NAMALWA (cell line): ENCODE measurements around the gene STK32A.
A peak's percentile ranks its signal among the peaks of the same experiment; 100 is the strongest.

Experiments
- DNase-seq: peaks from one replicate; pipeline ENCODE4 v3.0.0-alpha.2; 2015; ENCODE audit warnings: low spot score

Gene STK32A

DNA sequence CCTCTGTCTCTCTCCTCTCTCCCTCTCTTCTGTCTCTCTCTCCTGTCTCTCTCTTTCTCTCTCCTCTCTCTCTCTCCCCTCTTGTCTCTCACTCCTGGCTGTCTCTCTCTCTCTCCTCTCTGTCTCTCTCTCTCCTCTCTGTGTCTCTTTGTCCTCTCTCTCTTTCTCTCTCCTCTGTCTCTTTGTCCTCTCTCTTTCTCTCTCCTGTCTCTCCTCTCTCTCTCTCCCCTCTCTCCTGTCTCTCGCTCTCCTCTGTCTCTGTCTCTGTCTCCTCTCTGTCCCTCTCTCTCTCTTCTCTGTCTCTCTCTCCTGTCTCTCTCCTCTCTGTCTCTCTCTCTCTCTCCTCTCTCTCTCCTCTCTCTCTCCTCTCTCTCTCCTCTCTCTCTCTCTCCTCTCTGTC is 25.0 kb downstream of the STK32A start:
- DNase-seq, result no peak

DNA sequence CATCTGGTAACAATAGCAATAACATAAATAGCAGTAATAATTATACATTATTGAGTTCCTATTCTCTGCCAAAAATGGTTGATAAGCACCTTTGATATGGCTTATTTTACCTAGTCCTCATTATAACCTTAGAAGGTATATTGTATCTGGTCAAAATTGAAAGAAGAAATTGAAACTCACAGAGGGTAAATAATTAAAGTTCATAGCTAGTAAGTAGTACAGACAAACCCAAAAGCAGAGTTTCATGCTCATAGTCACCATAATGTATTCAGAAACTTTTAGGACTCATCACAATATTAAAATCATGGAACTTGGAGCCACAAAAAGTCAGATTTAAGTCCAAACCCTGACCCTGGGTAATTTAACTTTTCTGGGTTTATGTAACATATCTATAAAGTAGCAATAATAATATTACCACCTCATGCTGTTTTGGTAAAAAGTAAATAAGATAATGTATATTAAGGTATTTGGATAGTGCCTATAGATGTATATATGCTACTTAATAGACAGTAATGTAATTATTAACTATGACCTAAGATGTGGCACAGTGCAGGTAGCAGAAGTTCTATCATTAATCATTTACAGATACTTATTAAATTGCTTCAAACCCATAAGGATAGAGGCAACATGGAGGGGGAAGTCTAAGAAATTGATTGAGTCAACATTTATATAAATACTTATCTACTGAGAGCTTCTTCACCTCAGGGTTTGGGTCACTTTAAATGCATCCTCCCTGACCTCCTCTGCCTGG is 32.4 kb downstream of the STK32A start:
- DNase-seq, result no peak

DNA sequence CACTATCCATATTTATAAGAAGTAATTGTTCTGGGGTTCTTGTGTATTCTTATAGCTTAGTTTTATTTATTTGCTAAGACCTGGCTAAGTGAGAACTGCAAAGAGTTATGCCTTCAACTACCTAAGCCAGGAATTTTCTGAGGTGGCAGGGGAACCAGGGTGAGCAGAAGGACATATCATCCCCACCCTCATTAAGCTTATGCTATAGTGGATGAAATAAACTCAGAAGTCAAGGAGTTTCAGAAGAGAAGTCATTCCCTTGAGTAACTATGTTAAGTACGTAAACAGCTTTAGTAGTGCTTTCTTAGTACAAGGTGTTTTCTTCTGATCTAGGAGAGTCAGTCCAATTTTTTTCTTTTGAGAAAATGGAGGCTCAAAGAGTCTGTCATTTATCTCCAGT is 41.7 kb downstream of the STK32A start:
- no peak for DNase-seq

DNA sequence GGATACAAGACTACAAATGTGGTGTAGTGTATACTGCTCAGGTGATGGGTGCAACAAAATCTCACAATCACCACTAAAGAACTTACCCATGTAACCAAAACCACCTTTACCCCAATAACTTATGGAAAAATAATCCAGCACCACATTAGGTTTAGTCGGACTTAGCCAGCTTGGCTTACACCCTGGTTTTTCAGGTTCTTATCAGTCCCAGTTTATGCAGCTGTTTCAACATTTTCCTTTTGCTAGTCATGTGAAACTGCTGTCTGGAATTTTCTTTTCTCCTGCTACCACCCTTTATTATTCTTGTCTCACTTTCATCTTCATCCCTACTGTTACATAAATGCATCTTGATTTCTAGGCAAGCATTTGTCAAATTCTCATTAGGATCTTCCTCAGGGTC is 51.5 kb downstream of the STK32A start:
- DNase-seq, result no peak

DNA sequence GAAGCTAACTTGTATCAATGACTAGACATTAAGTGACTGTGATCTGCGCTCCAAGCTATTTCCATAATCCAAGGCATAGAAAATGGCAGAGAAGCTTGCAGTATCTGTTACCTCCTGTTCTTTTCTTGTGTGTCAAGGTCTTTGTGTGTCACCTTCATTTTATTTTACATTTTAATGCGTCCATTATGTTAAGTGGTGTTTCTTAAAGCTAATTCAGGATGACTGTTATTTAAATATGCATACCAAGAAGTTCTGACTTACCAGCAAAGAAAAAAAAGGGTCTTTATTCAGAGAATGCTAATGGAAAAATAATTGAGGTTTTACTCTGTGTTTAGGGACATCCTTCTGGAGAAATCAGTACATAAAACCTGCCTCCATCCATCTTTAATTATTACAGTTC is 52.3 kb downstream of the STK32A start:
- no peak for DNase-seq

DNA sequence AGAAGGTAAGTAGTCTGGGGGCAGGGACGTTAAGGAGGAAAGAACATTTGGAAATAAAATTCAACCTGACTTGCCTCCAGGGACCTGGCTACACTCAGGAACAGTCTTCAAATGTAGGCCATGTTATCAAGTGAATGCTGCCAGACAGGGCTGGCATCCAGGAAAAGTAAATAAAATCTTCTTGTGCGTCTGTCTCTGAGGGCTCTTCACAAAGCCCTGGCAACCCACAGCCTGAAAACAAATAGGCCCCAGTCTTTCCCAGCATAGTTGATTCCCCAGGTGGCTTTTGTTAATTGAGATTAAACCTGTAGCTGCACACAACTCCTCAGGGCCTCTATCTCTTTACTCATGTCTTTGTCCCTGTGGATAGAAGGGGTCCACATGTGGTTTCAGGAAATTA is 55.4 kb downstream of the STK32A start:
- DNase-seq, result no peak

DNA sequence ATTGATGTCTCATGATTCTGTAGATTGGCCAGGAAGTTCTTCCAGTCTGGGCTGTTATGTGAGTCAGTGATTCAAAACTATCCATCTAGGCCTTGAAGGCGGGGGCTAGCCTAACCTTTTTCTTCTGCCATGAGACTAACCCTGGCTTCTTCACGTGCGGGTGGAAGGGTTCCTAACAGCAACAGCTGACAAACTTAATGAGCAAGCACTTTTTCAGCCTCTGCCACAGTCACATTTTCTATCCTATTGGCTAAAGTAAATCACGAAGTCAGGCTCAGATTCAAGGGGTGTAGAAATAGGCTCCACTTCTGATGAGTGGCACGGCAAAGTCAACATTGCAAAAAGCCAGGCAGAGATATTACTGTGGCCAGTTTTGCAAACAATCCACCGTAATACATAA is 68.4 kb downstream of the STK32A start:
- no peak for DNase-seq

DNA sequence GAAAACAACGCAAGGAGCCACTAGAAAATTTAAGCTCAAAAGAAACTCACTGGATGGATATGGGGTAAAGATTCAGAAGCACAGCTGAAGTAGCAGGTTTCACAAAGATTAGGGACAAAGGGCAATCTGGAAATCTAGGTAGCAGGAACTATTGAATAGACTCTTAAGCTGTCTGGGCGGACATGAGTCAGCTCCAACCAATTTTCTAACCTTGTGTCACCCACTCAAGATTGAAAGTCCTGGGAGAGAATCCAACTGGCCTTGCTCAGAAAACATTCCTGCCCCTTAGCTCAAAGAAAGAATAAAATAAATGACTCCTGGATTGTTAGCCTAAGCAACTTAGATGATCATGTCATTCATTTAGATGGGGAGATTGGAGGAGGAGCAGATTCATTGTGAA is 69.2 kb downstream of the STK32A start:
- DNase-seq, result no peak

DNA sequence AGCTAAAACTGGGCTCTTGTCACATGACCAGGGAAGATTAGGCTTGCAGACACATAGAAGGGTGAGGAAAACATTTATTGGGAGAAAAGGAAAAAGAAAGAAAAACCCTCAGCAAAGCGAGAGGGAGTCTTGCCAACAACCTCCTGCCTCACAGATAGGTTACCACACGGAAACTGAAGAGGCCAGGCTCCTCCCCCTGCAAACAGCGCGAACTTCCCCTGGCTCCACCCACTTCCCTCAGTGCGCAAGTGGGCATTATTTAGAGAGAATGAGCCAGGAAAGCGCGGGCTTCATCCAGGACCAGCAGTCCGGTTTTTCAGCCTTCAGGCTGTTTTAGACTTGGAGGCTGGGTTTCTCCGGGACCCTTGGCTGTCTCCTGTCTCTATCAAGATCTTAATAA is 70.3 kb downstream of the STK32A start:
- DNase-seq, result no peak

DNA sequence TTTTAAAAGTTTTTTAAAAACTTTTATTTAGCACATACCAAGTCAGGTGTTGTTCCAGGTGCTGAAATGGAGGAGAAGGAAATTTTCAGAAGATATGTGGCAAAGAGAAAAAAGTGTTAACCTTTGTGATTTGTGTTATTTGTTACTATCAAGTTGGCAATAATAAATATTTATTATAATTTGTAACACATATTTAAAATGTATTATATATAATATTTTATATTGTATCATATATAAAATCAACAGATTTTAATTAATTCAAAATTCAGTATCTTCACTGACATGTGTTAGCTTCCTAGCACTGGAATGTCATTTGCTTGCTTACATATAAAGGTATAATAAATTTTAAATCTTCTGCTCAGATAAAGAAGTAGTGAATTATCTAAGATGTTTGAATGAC is 71.5 kb downstream of the STK32A start:
- DNase-seq, result no peak

DNA sequence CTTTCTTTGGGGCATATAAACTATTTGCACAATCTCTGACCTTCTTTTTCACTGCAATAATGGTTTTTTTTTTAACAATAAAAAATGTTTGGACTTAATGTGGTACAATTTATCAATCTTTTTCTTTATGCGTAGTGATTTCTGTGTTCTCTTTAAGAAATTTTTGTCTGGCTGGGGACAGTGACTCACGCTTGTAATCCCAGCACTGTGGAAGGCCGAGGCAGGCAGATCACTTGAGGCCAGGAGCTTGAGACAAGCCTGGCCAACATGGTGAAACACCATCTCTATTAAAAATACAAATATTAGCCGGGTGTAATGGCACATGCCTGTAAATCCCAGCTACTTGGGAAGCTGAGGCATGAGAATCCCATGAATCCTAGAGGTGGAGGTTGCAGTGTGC is 72.3 kb downstream of the STK32A start:
- DNase-seq, result no peak

DNA sequence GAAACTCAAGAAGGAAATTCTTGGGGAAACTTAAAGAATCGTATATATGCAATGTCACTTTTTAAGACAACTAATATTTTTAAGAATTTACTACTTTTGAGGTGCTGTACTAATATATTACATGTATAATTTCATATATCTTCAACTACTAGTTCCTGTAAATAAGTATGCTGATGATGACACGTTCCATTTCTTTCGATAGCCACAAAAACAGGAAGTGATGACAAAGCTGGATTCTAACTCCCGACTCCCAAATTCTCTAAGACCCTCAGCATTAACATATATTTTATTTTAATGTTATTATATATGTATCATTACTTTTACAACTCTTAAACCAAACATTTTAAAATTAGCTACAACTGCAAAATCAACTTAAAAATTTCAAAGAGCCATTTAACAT is 74.8 kb downstream of the STK32A start:
- no peak for DNase-seq

DNA sequence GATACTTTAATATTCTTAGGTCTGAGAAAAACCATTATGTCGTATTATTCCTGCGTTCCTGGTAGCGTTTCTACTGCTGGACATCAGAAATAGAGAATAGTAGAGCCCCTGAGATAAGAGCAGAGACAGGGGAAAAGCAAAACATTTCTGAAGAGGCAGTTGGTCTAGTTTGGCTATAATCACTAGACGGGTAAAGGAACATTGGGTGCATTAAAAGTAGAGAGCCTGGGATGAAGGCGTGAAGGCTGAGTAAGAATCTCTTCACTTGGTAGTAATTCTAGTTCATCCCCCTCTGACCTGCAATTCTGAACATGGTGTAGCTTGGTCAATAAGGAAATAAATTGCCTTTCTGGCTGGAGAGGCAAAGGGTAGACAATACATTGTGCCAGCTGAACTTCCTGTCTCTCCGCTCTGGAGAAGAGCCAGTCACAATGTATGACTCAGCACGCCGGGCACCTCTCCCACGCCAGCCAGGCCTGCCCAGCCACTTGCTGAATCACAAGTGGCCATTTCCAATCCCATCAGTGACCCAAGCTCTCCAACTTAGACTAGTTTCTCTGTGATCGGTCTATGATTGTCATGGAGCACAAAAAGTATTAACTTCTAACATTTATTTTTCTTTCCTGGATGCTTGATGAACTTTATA is 75.4 kb downstream of the STK32A start:
- no peak for DNase-seq

DNA sequence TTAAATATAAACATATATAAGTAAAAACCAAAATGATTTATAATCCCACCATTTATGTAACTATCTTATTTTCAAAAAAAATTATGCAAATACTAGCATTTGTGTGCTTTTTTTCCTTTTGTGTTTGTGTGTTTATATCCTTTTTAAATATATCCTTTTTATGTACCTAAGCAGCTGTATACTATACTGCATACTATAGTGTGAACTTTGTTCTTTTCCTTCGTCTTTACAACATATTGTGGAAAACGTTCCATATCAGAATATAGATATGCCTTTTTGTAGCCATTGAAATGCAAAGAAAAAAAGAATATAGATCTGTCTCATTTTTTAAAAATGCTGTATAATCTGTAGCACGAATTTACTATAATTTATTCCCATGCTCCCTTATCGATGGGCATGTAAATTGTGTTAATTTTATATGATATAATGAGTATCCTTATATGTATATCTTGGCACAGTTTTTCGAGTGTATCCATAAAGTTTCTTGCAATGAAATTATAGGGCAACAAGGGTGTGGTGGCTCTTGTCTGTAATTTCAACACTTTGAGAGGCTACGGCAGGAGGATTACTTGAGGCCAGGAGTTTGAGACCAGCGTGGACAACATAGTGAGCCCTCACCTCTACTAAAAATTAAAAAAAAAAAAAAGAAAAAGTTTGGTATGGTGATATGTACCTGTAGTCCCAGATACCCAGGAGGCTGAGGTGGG is 83.3 kb downstream of the STK32A start:
- no peak for DNase-seq

DNA sequence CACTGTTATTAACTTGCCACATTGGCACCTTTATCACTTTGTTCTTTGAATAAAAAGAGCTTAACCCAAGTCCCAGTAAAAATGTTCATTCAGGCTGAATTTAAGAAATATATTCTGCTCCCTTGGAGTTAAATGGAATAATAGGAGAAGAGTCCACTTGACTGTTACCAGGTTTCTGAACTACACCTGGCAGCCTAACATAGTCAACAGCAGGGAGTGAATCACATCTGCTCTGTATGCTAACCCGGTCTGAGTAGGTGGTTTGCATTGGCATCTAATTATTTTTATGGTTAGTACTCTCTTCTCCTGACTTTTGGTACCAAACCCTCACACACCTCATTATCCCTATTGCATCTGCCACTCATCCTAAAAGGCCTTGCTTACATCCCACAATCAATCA is 86.7 kb downstream of the STK32A start:
- no peak for DNase-seq

DNA sequence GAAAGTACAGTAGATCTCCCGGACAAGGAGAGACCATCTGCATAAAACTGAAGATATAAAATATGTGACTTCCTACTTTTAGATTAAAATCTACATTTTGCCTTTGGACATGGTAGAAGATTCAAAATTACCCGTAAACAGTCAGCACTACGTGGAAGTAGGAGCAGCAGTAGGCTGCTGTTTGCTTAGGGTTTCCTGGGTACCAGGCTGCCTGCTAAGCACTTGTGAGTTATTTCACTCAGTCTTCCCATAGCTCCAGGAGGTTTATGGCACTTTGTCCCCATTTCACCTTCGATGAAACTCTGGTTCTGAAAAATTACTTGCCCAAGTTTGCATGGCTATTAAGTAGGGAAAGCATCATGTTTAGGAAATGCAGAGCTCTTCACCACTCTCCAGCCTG is 92.6 kb downstream of the STK32A start:
- no peak for DNase-seq

DNA sequence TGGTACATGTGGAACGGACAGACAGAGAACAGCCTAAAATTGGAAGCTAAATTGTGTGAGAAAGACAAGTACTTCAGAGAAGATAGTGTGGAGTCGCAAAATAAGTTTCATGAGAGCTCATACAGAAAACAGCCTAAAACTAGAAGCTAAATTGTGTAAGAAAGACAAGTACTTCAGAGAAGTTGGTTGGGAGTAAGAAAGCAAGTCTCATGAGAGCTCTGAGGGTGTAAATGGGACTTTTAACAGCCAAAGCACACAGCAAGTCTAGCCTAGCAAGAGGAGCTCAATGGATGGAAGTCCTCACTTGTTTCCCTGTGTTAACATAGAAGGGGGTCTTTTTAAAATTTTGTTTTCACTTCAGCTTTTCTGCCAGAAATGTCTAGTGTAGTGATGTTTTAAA is 93.1 kb downstream of the STK32A start:
- DNase-seq, result no peak

DNA sequence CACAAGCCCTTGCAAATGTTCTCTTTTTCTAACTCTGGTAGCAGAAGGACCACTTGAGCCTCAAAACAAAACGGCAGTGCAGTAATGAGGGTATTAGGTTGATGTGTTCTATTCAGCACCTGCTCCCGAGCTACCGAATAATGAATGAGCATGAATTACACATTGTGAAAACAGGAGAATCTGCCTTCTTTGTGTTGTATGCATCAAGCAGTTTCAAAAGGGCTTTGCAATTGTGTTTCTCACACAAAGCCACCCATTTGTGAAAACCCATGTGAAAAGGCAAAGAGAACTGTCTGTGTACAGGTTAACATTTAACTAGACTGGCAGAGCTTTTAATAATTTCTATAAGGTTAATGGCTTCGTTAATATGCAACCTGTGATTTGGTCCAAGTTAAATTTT is 97.8 kb downstream of the STK32A start:
- no peak for DNase-seq

DNA sequence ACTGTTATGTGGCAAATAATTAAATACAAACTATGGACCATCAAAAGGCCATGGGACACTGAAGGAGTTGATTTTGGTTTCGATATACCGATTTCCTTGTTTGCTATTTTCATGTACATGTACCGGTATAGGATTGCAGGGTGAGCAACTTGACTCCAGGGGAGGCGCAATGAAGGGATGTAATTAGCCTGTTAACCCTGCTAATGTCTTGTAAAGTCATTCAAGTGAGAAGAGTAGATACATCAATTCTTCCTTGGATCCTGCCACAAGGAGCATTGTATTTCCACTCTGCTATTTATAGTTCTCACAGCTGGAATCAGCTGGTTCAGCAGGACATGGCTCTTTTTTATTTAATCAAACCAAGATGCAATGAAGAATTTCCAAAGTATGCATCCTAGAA is 102.0 kb downstream of the STK32A start:
- no peak for DNase-seq

DNA sequence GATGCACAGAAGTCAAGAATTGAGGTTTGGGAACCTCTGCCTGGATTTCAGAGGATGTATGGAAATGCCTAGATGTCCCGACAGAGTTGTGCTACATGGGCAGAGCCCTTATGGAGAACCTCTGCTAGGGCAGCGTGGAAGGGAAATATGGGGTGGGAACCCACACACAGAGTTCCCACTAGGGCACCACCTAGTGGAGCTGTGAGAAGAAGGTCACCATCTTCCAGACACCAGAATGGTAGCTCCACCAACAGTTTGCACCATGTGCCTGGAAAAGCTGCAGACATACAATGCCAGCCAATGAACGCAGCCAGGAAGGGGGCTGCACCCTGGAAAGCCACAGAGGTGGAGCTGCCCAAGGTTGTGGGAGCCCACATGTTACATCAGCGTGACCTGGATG is 104.5 kb downstream of the STK32A start:
- peak; percentile 13 for DNase-seq

DNA sequence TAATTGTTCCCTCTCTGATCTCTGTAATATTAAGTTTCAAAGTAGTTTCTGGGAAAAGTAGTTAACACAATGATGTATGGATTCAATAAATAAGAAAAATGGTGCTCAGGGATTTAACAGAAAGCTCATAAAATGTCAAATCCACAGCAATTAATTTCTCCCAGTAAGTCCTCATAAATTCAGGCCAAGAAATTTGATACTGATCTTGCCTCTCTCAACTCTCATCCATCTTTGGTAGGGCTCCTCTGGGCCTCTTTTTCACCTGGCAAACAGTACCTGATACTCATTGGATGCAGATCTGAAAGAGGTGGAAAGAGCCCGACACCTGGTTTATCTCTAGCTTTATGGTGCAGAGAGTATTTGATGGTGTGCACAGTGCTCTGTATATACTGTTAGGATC is 106.1 kb downstream of the STK32A start:
- DNase-seq, result no peak

DNA sequence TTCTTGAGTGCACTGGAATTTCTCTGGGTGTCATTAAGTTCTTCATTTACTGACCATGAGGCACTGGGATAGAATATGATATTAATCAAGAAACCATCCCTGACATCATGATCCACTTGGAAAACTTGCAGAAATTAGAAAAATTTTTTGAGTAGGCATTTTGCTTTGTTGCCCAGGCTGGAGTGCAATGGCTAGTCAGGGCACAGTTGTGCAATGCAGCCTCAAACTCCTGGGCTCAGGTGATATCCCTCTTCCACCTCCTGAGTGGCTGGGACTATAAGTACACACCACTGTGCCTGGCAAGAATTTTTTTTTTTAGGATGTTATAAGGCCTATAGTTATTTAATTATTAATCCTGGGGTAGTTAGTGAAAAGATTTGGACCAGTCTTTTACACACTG is 106.5 kb downstream of the STK32A start:
- no peak for DNase-seq

DNA sequence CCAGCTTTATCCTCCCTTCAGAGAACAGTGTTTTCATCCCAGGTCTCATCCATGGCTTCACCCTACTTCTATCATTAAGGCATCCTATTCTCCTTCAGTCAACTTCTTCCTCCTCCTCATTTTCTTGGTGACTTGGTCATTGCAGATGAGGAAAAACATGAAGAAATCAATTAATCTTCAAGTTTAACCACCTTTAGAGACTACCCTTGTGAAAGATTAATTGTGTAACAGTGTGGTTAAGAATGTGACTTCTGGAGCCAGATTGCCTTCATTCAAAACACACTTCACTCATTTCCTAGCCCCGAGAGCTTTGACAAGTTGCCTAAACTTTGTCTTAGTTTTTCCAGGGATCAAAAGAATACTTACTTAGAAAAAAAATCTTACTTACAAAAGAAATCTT is 110.0 kb downstream of the STK32A start:
- DNase-seq, result no peak
